Left ventricle myocardium inferior (tissue), 1 donor: ENCODE data around the gene REPIN1. TPM values are rescaled to one million over a fixed set of nuclear protein-coding genes. Genes with fewer than 3 reads are reported as not detected.
A peak's percentile ranks its signal among the peaks of the same experiment; 100 is the strongest.

Source experiments
- DNase-seq: peaks from one replicate; pipeline ENCODE4 v3.0.0-alpha.2; 2020
- H3K27ac ChIP-seq: fragments of 200-600 bp; replicated peaks from 2 replicates; pipeline ENCODE4 v1.8.0; 2021
- H3K27me3 ChIP-seq: fragments of 200-600 bp; 2 replicates; pipeline ENCODE4 v1.8.0; 2021; ENCODE audit warnings: low read depth
- H3K36me3 ChIP-seq: fragments of 200-600 bp; 2 replicates; pipeline ENCODE4 v1.8.0; 2021
- H3K4me1 ChIP-seq: fragments of 200-600 bp; 2 replicates; pipeline ENCODE4 v1.8.0; 2021
- H3K4me3 ChIP-seq: fragments of 200-600 bp; 2 replicates; pipeline ENCODE4 v1.8.0; 2021; ENCODE audit warnings: mild to moderate bottlenecking, moderate library complexity
- H3K9me3 ChIP-seq: fragments of 200-600 bp; replicated peaks from 2 replicates; pipeline ENCODE4 v1.8.0; 2021
- intact Hi-C: fragments of 100-400 bp; cut with micrococcal nuclease; formaldehyde crosslinking; loops from one replicate; pipeline ENCODE4 v1.11.0; 2022
- total RNA-seq: library from RNA; stranded (reverse); fragmentation: NEBNext Ultra II Directional; extraction: Animal tissue kit (Norgen Biotek cat#: 25700); gene quantifications from one replicate; pipeline ENCODE4 v1.2.1, GENCODE V29; 2021
- TF ChIP-seq, protein P1 (sequence below): fragments of 200-600 bp; IDR thresholded peaks from 2 replicates; pipeline ENCODE4 v1.8.0; 2021; ENCODE audit warnings: antibody characterized with exemption, mild to moderate bottlenecking, borderline replicate concordance
- donor health status: DM: no; HTN: yes; CAD: no; lungs with severe emphysema.

REPIN1 gene
- total RNA-seq, 1 donor from 2014 or later = 110 TPM

DNA sequence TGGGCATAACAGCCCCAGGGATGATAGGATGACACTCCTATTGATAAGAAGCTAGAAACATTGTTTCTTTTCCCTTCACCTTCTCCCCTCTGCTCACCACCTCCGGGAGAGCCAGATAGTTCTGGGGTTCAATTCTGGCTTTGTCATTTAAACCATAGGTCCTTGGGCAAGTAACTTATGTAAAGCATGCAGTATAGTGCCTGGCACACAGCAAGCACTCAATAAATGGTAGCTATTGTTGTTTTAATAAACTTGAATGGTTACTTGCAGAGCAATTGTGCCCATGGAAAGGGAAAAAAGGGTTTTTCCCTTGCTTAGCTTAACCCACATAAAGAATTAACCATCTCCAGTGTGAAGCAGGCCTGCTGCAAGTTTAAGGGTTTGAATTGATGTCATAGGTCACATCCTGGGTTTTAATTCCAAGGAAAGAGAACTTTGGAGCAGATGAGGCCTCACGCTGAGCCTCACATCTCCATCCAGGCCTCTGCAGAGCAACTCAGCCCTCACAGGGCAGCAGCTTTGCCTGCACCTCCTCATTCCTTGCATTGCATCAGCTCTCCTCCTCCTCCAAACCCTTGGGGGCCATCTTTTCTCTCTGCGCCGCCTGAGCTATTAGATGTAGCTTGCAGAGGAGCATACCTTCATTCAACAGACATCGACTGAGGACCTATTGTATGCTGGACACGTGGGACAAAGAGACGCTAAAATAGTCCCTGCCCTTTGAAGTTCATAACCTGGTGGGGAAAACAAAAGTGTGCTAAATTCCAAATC lies 33.4 kb downstream of the REPIN1 start:
- peaks cover 8% of the 10 kb centered on the region for H3K36me3 ChIP-seq
- peaks cover 44% of the 10 kb centered on the region for H3K4me1 ChIP-seq
- TF ChIP-seq, protein P1, sequence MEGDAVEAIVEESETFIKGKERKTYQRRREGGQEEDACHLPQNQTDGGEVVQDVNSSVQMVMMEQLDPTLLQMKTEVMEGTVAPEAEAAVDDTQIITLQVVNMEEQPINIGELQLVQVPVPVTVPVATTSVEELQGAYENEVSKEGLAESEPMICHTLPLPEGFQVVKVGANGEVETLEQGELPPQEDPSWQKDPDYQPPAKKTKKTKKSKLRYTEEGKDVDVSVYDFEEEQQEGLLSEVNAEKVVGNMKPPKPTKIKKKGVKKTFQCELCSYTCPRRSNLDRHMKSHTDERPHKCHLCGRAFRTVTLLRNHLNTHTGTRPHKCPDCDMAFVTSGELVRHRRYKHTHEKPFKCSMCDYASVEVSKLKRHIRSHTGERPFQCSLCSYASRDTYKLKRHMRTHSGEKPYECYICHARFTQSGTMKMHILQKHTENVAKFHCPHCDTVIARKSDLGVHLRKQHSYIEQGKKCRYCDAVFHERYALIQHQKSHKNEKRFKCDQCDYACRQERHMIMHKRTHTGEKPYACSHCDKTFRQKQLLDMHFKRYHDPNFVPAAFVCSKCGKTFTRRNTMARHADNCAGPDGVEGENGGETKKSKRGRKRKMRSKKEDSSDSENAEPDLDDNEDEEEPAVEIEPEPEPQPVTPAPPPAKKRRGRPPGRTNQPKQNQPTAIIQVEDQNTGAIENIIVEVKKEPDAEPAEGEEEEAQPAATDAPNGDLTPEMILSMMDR = no peak
- H3K9me3 ChIP-seq = no peaks in the 10 kb centered on the region
- no peaks in the 10 kb centered on the region for H3K27me3 ChIP-seq
- H3K27ac ChIP-seq = no peak overlapping the region
- DNase-seq = no peak
- intact Hi-C loops = no loop called here
- no peak overlapping the region for H3K4me3 ChIP-seq

DNA sequence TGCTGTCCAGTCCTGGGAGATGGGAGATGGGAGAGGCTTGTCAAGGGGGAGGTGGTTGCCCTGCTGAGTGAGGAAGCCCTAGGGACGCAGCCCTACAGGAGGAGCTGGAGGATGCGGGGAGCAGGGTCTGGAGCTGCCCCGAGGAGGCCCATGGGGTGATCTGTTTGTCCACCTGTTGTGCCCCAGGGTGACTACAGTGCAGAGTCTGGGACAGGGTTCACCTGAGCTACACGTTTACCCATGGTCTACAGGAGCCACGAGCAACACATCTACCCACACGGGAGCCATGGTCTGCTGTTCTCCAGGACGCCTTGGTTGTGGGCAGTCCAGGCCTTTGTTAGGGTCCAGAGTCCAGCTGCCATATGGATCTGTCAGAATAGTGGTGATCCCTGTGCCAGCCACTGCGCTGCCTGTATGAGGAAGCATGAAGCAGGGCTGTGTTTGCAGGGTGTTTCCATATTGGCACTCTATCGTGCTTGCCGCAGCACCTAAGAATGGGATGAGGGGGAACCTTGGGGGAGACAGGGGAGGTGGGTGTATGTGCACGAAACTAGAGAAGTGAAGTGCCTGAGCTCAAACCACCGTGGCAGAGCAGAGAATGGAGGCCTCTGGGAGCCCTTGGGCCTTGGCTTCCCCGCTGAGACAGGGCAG lies 34.2 kb downstream of the REPIN1 start:
- no peak overlapping the region for H3K4me3 ChIP-seq
- H3K27me3 ChIP-seq = no peaks in the 10 kb centered on the region
- H3K36me3 ChIP-seq = peaks cover 3% of the 10 kb centered on the region
- no peaks in the 10 kb centered on the region for H3K9me3 ChIP-seq
- no peak overlapping the region for H3K27ac ChIP-seq
- TF ChIP-seq, protein P1 = no peak
- intact Hi-C loops = no loop called here
- peaks cover 48% of the 10 kb centered on the region for H3K4me1 ChIP-seq
- no peak for DNase-seq

DNA sequence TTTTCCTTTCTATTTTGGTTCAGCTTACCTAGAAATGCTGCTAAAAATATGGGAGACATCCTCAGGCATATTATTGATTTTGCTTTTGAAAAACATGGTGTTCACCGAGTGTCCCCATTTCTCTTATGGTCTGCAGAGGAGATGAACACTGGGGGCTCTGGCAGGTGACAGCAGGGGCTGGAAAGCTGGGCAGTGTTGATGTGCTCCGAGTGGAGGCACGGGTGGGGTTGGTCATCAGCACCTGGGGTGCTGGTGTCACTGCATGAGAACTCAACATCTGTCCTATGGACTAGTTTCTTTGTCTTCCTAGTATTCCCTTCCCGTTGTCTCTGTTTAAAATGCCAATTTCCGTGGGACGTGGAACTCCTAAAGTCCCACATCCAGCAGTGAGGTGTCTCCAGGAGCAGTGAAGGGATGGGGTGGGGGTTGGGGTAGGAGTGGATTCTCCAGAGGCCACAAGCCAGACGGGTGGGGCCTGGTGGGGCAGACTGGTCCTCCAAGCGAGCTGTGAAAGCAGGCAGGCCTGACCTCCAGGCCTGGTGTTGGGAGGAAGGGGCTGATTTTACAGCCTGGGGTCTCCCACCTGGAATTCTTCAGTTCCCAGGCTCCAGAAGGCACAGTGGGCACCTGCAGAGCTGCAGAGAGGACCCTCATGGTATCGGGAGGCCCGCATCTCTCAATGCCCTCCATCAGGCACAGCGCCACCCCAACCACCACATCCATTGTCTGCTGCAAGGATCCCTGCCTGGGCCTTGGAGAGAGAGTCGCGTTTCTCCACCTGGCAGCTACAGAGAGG lies 35.0 kb downstream of the REPIN1 start:
- Histone ChIP-seq H3K4me3 (peak overlapping the region; percentile 93), H3K4me1 (peaks cover 44% of the 10 kb centered on the region), H3K9me3 (no peaks in the 10 kb centered on the region), H3K27me3 (no peaks in the 10 kb centered on the region), H3K36me3 (no peaks in the 10 kb centered on the region), H3K27ac (peak overlapping the region; percentile 99)
- intact Hi-C loops = no loop called here
- TF ChIP-seq, protein P1 = no peak
- DNase-seq = no peak

DNA sequence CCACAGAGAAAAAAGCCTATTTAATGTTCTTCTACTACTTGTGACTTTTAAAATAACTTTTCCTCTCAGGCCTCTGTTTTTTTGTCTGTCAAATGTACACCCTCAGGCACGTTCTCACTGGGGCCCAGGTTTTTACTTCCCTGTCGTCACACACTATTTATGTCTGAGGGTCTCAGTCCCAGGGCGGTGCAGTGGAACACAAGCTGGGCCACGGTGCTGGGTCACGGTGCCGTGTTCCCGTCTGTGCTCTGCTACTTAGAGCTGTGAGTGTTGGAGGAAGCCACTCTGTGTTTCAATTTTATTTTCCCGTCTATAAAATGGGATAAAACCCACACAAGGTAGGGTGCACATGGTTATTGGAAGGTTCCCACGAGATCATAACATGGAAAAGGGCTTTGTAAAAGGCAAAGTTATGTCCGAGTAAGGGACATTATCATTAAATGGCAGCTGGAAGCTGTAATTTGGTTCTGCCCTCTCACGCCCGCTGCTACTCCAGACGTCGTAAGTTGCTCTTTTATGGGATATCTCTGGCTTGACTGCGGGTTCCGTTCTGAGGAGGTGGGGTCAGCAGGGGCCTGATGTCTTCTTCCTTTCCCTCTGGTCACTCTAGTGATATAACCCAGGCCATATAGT lies 35.7 kb downstream of the REPIN1 start:
- intact Hi-C loops = no loop called here
- Histone ChIP-seq H3K27ac (peak overlapping the region; percentile 99), H3K4me1 (peaks cover 37% of the 10 kb centered on the region), H3K36me3 (no peaks in the 10 kb centered on the region), H3K27me3 (no peaks in the 10 kb centered on the region), H3K9me3 (no peaks in the 10 kb centered on the region), H3K4me3 (peak overlapping the region; percentile 93)
- no peak for DNase-seq
- TF ChIP-seq, protein P1 = no peak
